HepG2 (cell line): ENCODE measurements around the gene PSMC3IP. TPM values are rescaled to one million over a fixed set of nuclear protein-coding genes. Genes with fewer than 3 reads are reported as not detected.
A peak's percentile ranks its signal among the peaks of the same experiment; 100 is the strongest.

Experiments used
- GATAD1 ChIP-seq: IDR thresholded peaks from 2 replicates; pipeline ENCODE4 v1.6.1; 2016; ENCODE audit warnings: missing genetic modification reagents, missing compliant biosample characterization
- KDM1A ChIP-seq: IDR thresholded peaks from 2 replicates; pipeline ENCODE4 v1.6.1; 2016; ENCODE audit warnings: missing compliant biosample characterization
- KLF15 ChIP-seq: sonication (generic); formaldehyde crosslinking; IDR thresholded peaks from 2 replicates; pipeline ENCODE4 v1.8.1; 2023; ENCODE audit warnings: borderline replicate concordance, mild to moderate bottlenecking, inconsistent platforms, missing genetic modification reagents, mixed read lengths
- MBD4 ChIP-seq: IDR thresholded peaks from 2 replicates; pipeline ENCODE4 v1.6.1; 2012; ENCODE audit warnings: low read length, inconsistent platforms, borderline replicate concordance
- MED1 ChIP-seq: sonication (generic); formaldehyde crosslinking; IDR thresholded peaks from 2 replicates; pipeline ENCODE4 v1.4.0; 2020; ENCODE audit warnings: missing genetic modification reagents
- MXD4 ChIP-seq: IDR thresholded peaks from 2 replicates; pipeline ENCODE4 v1.6.1; 2016; ENCODE audit warnings: mild to moderate bottlenecking, missing biosample characterization, missing genetic modification reagents
- NAIF1 ChIP-seq: sonication (generic); formaldehyde crosslinking; IDR thresholded peaks from 2 replicates; pipeline ENCODE4 v1.5.0; 2020; ENCODE audit warnings: mild to moderate bottlenecking, missing genetic modification reagents, borderline replicate concordance
- PAWR ChIP-seq: sonication (generic); formaldehyde crosslinking; IDR thresholded peaks from 2 replicates; pipeline ENCODE4 v1.4.0; 2020; ENCODE audit warnings: missing genetic modification reagents, mild to moderate bottlenecking, borderline replicate concordance
- RXRB ChIP-seq: IDR thresholded peaks from 2 replicates; pipeline ENCODE4 v1.6.1; 2016; ENCODE audit warnings: borderline replicate concordance, missing genetic modification reagents, missing compliant biosample characterization
- SCMH1 ChIP-seq: sonication (generic); formaldehyde crosslinking; IDR thresholded peaks from 2 replicates; pipeline ENCODE4 v1.9.0; 2021; ENCODE audit warnings: missing genetic modification reagents, mild to moderate bottlenecking, borderline replicate concordance
- SOX6 ChIP-seq, 2 experiments: fragments of 450-650 bp in 1 of 2; sonication (generic) in 1 of 2; formaldehyde crosslinking in 1 of 2; IDR thresholded peaks; 2 replicates each; pipeline versions ENCODE4 v1.4.0 to v1.6.1; 2017 to 2020; ENCODE audit warnings: antibody characterized with exemption in 1 of 2, mild to moderate bottlenecking in 1 of 2, missing genetic modification reagents in 1 of 2
- SP2 ChIP-seq: sonication (generic); formaldehyde crosslinking; IDR thresholded peaks from 2 replicates; pipeline ENCODE4 v1.5.1; 2020; ENCODE audit warnings: mild to moderate bottlenecking, missing genetic modification reagents
- TFAP4 ChIP-seq: sonication (generic); IDR thresholded peaks from 2 replicates; pipeline ENCODE4 v1.6.1; 2016; ENCODE audit warnings: low read depth, borderline replicate concordance
- USF2 ChIP-seq, 2 experiments: sonication (generic) in 1 of 2; formaldehyde crosslinking in 1 of 2; IDR thresholded peaks; 2 replicates each; pipeline versions ENCODE4 v1.5.1 to v1.6.1; 2011 to 2020; ENCODE audit warnings: borderline replicate concordance in 1 of 2, low read depth in 1 of 2, low read length in 1 of 2, mild to moderate bottlenecking in 1 of 2, missing genetic modification reagents in 1 of 2, moderate library complexity in 1 of 2
- ZBTB14 ChIP-seq: sonication (generic); formaldehyde crosslinking; IDR thresholded peaks from 2 replicates; pipeline ENCODE4 v1.4.0; 2020; ENCODE audit warnings: missing genetic modification reagents
- ZKSCAN5 ChIP-seq: sonication (generic); formaldehyde crosslinking; IDR thresholded peaks from 2 replicates; pipeline ENCODE4 v1.5.1; 2020; ENCODE audit warnings: mild to moderate bottlenecking, missing genetic modification reagents
- ZNF543 ChIP-seq: sonication (generic); formaldehyde crosslinking; IDR thresholded peaks from 2 replicates; pipeline ENCODE4 v1.4.0; 2020; ENCODE audit warnings: mild to moderate bottlenecking, missing genetic modification reagents
- ZNF577 ChIP-seq: sonication (generic); formaldehyde crosslinking; IDR thresholded peaks from 2 replicates; pipeline ENCODE4 v1.4.0; 2020; ENCODE audit warnings: mild to moderate bottlenecking, low read depth, missing genetic modification reagents, borderline replicate concordance
- ZNF644 ChIP-seq: IDR thresholded peaks from 2 replicates; pipeline ENCODE4 v1.6.1; 2016; ENCODE audit warnings: low read depth
- ZSCAN9 ChIP-seq: IDR thresholded peaks from 2 replicates; pipeline ENCODE4 v1.6.1; 2016; ENCODE audit warnings: borderline replicate concordance
- polyA plus RNA-seq, 8 experiments: library from polyadenylated mRNA; depleted of rRNA in 3 of 8; stranded (reverse) in 7 of 8; unstranded in 1 of 8; fragments of >200 nt; fragmentation: Illumina TruSeq in 4 of 8; extraction: Trizol in 4 of 8; gene quantifications; 2 replicates each; pipeline versions ENCODE4 v1.2.1 to v1.2.3, GENCODE V29; 2011 to 2016; ENCODE audit warnings: low read depth in 4 of 8, missing spikeins in 1 of 8, mixed read lengths in 1 of 8; ENCODE audit not compliant: insufficient read depth in 1 of 8
- total RNA-seq, 5 experiments: library from RNA; depleted of rRNA; stranded (reverse); fragments of >200 nt; fragmentation: Illumina TruSeq; extraction: Trizol; gene quantifications; 2 replicates each; pipeline ENCODE4 v1.2.3, GENCODE V29; 2016; ENCODE audit warnings: low read depth in 1 of 5

The PSMC3IP gene
- total and polyA plus RNA-seq, 2 of the 13 experiments (the other 11 are each of a cell fraction or from before 2014, with no cell fraction given) = 6.5 to 22.4 TPM

GRCh38 chr17:42536048-42536371, 41.5 kb downstream of the PSMC3IP start, which contains the start of gene NAGLU (continued):
- TF ChIP-seq RXRB (CRISPR knock-in tag) (peak; percentile 62; the same call in 1 of the 2 replicates), PAWR (no peak), SP2 (CRISPR knock-in tag) (no peak), USF2 (IDR thresholded peaks at IDR 0.05; ENCODE audit: low read depth, low read length) (peak; percentile 90), USF2 (CRISPR knock-in tag; IDR thresholded peaks at IDR 0.05; ENCODE audit: borderline replicate concordance) (peak; percentile 95; the same call in 1 of the 2 replicates), MBD4 (no peak), GATAD1 (no peak), KLF15 (CRISPR knock-in tag) (peak; percentile 96; the same call in 1 of the 2 replicates), TFAP4 (peak; percentile 28; the same call in 1 of the 2 replicates), ZNF577 (no peak), KDM1A (CRISPR knock-in tag) (no peak), ZBTB14 (0 out of 2 replicates have a peak, but pooled peaks have one; percentile 44), MED1 (CRISPR knock-in tag) (peak; percentile 88), NAIF1 (no peak), MXD4 (peak; percentile 92), ZNF543 (CRISPR knock-in tag) (no peak; the same call in 1 of the 2 replicates), ZSCAN9 (CRISPR knock-in tag) (peak; percentile 77; the same call in 1 of the 2 replicates), ZNF644 (CRISPR knock-in tag) (no peak), SOX6 (IDR thresholded peaks at IDR 0.05) (no peak), SOX6 (CRISPR knock-in tag; IDR thresholded peaks at IDR 0.05) (no peak), ZKSCAN5 (CRISPR knock-in tag) (no peak), SCMH1 (no peak)
